Smooth muscle cell (in vitro differentiated cells): ENCODE data around the gene SPSB1. TPM values are rescaled to one million over a fixed set of nuclear protein-coding genes. Genes with fewer than 3 reads are reported as not detected.

Source experiments
- DNase-seq: peaks from one replicate; lab custom pipeline; 2025; ENCODE audit not compliant: unreplicated experiment; lab: John Stamatoyannopoulos, UW
- H2AFZ ChIP-seq: fragments of 200-600 bp; sonication (generic); 2 replicates; pipeline ENCODE4 v1.6.0; 2016; ENCODE audit warnings: antibody characterized with exemption, low read depth, mild to moderate bottlenecking
- H3F3A ChIP-seq: fragments of 200-600 bp; sonication (generic); 2 replicates; pipeline ENCODE4 v1.6.0; 2017; ENCODE audit warnings: antibody characterized with exemption, low read depth
- H3K27ac ChIP-seq: fragments of 200-600 bp; sonication (generic); 2 replicates; pipeline ENCODE4 v1.5.1; 2016; ENCODE audit warnings: low read depth, mild to moderate bottlenecking
- H3K27me3 ChIP-seq: fragments of 200-600 bp; sonication (generic); 2 replicates; pipeline ENCODE4 v1.6.1; 2016; ENCODE audit warnings: low read depth, mild to moderate bottlenecking
- H3K36me3 ChIP-seq: fragments of 200-600 bp; sonication (generic); 2 replicates; pipeline ENCODE4 v1.5.1; 2016; ENCODE audit warnings: low read depth
- H3K4me1 ChIP-seq: fragments of 200-600 bp; sonication (generic); 2 replicates; pipeline ENCODE4 v1.5.1; 2016; ENCODE audit warnings: low read depth
- H3K4me2 ChIP-seq: fragments of 200-600 bp; sonication (generic); 2 replicates; pipeline ENCODE4 v1.6.0; 2016; ENCODE audit warnings: mild to moderate bottlenecking
- H3K4me3 ChIP-seq: fragments of 200-600 bp; sonication (generic); 2 replicates; pipeline ENCODE4 v1.5.1; 2016; ENCODE audit warnings: mild to moderate bottlenecking
- H3K79me2 ChIP-seq: fragments of 200-600 bp; sonication (generic); 2 replicates; pipeline ENCODE4 v1.6.0; 2016; ENCODE audit warnings: low read depth, mild to moderate bottlenecking
- H3K9ac ChIP-seq: fragments of 200-600 bp; sonication (generic); 2 replicates; pipeline ENCODE4 v1.6.0; 2016; ENCODE audit warnings: low read depth
- H3K9me3 ChIP-seq: fragments of 200-600 bp; sonication (generic); replicated peaks from 2 replicates; pipeline ENCODE4 v1.5.1; 2016; ENCODE audit warnings: low read depth
- H4K20me1 ChIP-seq: fragments of 200-600 bp; sonication (generic); 2 replicates; pipeline ENCODE4 v1.6.0; 2016; ENCODE audit warnings: low read depth
- WGBS: methylation state at CpG from one replicate; pipeline ENCODE4 v1.1.7; 2016; ENCODE audit warnings: low lambda C conversion rate; 5-methylcytosine and 5-hydroxymethylcytosine counted together
- polyA plus RNA-seq: library from polyadenylated mRNA; unstranded; fragments of >200 nt; fragmentation: Nextera tagmentation; extraction: Ambion mirVana; gene quantifications from 2 replicates; pipeline ENCODE4 v1.2.1, GENCODE V29; 2016
- total RNA-seq: library from RNA; depleted of rRNA; stranded (reverse); fragments of >200 nt; gene quantifications from 2 replicates; pipeline ENCODE4 v1.2.3, GENCODE V29; 2014
- TF ChIP-seq, protein P1 (sequence below): fragments of 200-600 bp; sonication (generic); IDR thresholded peaks from 2 replicates; pipeline ENCODE4 v1.5.1; 2017; ENCODE audit warnings: borderline replicate concordance, mild to moderate bottlenecking, antibody characterized with exemption; ENCODE audit not compliant: insufficient read depth, poor library complexity, severe bottlenecking

Gene SPSB1
- total and polyA plus RNA-seq, 2 experiments from 2014 or later, result 27.6 to 37.0 TPM

DNA sequence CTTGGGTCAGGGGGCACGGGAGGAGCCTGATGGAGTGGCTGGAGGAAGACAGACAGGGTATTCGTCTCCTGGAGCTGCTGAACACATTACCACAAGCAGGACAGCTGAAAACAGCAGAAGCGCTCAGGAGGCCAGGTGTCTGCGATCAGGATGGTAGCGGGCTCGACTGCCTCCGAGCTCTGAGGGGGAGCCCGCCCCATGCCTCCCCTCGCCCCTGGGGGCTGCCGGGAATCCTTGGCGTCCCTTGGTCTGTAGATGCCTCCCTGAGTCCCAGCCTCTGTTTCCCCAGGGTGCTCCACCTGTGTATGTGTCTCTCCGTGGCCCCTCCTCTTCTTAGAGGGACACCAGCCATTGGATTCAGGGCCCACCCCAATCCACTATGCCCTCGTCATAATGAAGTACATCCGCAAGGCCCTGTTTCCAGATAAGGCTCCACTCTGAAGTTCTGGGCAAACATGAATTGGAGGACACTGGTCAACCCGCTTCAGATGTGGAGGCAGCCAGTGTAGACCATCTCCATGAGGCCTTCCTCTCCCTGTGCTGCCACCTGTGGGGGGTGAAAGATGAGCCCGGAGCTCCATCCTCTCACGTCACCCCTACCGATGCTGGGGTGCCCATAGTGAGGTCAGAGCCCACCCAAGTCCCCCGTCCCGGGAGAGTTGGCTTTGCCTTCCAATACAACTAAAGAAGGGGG lies 67.8 kb downstream of the SPSB1 start:
- no peak overlapping the region for H3K27ac ChIP-seq
- peaks cover 5% of the 10 kb centered on the region for H3K36me3 ChIP-seq
- H3K4me2 ChIP-seq, result no peak overlapping the region
- no peaks in the 10 kb centered on the region for H3K27me3 ChIP-seq
- H3K4me3 ChIP-seq, result no peak overlapping the region
- 96% methylated on average over 16 of the region's 20 CpGs for WGBS
- H3F3A ChIP-seq, result no peaks in the 10 kb centered on the region
- H3K79me2 ChIP-seq, result peaks cover 99% of the 10 kb centered on the region
- H3K9me3 ChIP-seq, result no peaks in the 10 kb centered on the region
- peaks cover 100% of the 10 kb centered on the region for H4K20me1 ChIP-seq
- no peak for DNase-seq
- no peaks in the 10 kb centered on the region for H3K4me1 ChIP-seq
- no peak overlapping the region for H2AFZ ChIP-seq
- H3K9ac ChIP-seq, result no peak overlapping the region
- TF ChIP-seq, protein P1, sequence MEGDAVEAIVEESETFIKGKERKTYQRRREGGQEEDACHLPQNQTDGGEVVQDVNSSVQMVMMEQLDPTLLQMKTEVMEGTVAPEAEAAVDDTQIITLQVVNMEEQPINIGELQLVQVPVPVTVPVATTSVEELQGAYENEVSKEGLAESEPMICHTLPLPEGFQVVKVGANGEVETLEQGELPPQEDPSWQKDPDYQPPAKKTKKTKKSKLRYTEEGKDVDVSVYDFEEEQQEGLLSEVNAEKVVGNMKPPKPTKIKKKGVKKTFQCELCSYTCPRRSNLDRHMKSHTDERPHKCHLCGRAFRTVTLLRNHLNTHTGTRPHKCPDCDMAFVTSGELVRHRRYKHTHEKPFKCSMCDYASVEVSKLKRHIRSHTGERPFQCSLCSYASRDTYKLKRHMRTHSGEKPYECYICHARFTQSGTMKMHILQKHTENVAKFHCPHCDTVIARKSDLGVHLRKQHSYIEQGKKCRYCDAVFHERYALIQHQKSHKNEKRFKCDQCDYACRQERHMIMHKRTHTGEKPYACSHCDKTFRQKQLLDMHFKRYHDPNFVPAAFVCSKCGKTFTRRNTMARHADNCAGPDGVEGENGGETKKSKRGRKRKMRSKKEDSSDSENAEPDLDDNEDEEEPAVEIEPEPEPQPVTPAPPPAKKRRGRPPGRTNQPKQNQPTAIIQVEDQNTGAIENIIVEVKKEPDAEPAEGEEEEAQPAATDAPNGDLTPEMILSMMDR, result no peak

DNA sequence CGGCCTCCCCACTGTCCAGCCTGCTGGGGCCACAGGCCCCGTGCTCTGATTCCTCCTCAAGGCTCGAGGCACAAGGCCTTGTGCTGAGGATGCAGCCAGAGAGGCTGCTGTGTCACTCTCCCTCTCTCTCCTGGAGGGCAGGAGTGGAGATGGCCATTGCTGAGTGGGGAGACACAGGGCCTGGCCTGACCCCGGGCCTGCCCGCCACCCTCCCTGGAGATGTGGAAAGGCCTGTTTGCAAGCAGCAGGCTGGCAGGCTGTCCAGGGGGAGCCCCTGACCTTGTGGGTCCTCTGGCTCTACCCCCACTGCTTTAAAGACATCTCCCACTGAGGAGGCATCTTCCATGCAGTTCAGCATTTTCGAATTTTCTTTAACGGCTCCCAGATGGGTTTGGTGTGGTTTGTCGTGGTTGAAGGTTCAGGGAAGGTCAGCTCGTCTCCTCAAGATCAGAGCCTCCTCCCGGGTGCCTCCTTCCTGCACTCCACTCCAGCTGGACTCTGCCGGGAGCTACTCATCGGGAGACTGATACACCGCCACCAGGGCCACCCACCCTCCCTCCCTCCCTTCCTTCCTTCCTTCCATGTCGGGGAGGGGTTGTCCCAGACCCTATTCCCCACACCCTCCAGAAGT lies 69.1 kb downstream of the SPSB1 start:
- peaks cover under 1% of the 10 kb centered on the region for H3K36me3 ChIP-seq
- H3K9ac ChIP-seq, result no peak overlapping the region
- no peak overlapping the region for H3K4me2 ChIP-seq
- no peaks in the 10 kb centered on the region for H3K27me3 ChIP-seq
- no peak for DNase-seq
- H3K79me2 ChIP-seq, result peaks cover 99% of the 10 kb centered on the region
- no peaks in the 10 kb centered on the region for H3K4me1 ChIP-seq
- TF ChIP-seq, protein P1, result no peak
- 52% methylated on average over 14 of the region's 14 CpGs for WGBS
- H2AFZ ChIP-seq, result no peak overlapping the region
- H4K20me1 ChIP-seq, result peaks cover 100% of the 10 kb centered on the region
- no peak overlapping the region for H3K4me3 ChIP-seq
- H3K9me3 ChIP-seq, result no peaks in the 10 kb centered on the region
- no peaks in the 10 kb centered on the region for H3F3A ChIP-seq
- no peak overlapping the region for H3K27ac ChIP-seq

DNA sequence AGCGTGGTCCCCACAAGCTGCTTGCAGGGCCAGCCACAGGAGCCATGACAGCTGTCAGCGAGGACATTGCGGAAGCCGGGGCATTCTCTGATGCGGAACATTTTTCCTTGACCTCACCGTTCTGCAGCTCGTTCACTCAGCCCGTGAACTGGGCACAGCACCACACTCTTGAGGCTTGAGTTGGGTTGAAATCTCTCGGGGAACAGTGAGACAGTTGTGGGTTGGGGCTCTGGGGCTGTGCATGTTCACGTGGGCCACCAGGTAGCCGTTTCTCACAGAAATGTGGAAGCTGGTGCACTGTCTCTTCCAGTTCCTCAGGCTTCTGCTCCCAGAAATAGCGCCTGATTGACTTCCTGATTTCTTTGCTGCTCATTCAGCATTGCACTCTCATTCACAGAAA lies 69.8 kb downstream of the SPSB1 start:
- Histone ChIP-seq H4K20me1 (peaks cover 100% of the 10 kb centered on the region), H3K79me2 (peaks cover 98% of the 10 kb centered on the region), H2AFZ (no peak overlapping the region), H3K27ac (no peak overlapping the region), H3K4me3 (no peak overlapping the region), H3K9ac (no peak overlapping the region), H3F3A (no peaks in the 10 kb centered on the region), H3K27me3 (no peaks in the 10 kb centered on the region), H3K9me3 (no peaks in the 10 kb centered on the region), H3K4me2 (no peak overlapping the region), H3K4me1 (no peaks in the 10 kb centered on the region), H3K36me3 (no peaks in the 10 kb centered on the region)
- WGBS, result 98% methylated on average over 12 of the region's 12 CpGs
- no peak for DNase-seq
- TF ChIP-seq, protein P1, result no peak

DNA sequence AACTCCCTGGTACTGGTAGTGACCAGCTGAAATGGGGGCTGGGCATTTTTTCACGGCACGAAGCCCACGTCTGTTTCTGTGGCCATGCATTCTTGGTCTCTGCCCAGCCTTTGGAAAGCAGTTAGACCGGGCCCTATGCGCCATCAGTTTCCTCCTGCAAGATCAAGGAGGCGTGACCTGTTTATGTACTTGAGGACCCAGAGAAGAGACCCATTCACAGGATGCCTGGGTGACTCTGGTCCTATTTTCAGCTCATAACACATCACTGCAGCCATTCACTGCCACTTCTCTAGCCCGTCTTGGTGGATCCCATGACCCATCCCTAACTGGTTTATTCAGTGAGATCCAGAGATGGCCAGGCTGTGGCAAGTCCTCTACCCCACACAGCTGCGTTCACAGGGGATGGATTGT lies 70.4 kb downstream of the SPSB1 start:
- Histone ChIP-seq H3K9me3 (no peaks in the 10 kb centered on the region), H3K27ac (no peak overlapping the region), H3F3A (no peaks in the 10 kb centered on the region), H3K9ac (no peak overlapping the region), H3K79me2 (peaks cover 98% of the 10 kb centered on the region), H3K4me3 (no peak overlapping the region), H3K4me2 (no peak overlapping the region), H3K4me1 (no peaks in the 10 kb centered on the region), H2AFZ (no peak overlapping the region), H3K36me3 (no peaks in the 10 kb centered on the region), H3K27me3 (no peaks in the 10 kb centered on the region), H4K20me1 (peaks cover 100% of the 10 kb centered on the region)
- 90% methylated on average over 8 of the region's 8 CpGs for WGBS
- TF ChIP-seq, protein P1, result no peak
- no peak for DNase-seq
